AG08395 (cell line): ENCODE data around the gene CXCL6.

Experiments
- DNase-seq: peaks from one replicate; pipeline ENCODE4 v3.0.0; 2012; ENCODE audit warnings: mixed read lengths, low spot score

Gene CXCL6

GRCh38 chr4:73868206-73869129 lies 32.0 kb downstream of the CXCL6 start:
- peak; percentile 10 for DNase-seq

GRCh38 chr4:73869130-73870055 lies 32.9 kb downstream of the CXCL6 start, which contains the start of gene CXCL1:
TSS of gene CXCL1 (plus strand) at chr4:73869393. CDS start at chr4:73869471, 78 bp downstream.
- peak; percentile 31 for DNase-seq

GRCh38 chr4:73870260-73870659 lies 33.8 kb downstream of the CXCL6 start:
- no peak for DNase-seq

- DNase-seq = no peak
These were observed 34.3 kb downstream of the CXCL6 start for GRCh38 chr4:73870768-73871167.

- DNase-seq = no peak
These were observed 35.2 kb downstream of the CXCL6 start for GRCh38 chr4:73871511-73872310.

- DNase-seq = no peak
These were observed 36.0 kb downstream of the CXCL6 start for GRCh38 chr4:73872316-73873108.

- DNase-seq = no peak
These were observed 37.9 kb downstream of the CXCL6 start for GRCh38 chr4:73874386-73874785.

GRCh38 chr4:73875401-73875800 lies 38.9 kb downstream of the CXCL6 start:
- no peak for DNase-seq

GRCh38 chr4:73883306-73883705 lies 46.8 kb downstream of the CXCL6 start:
- peak; percentile 62 for DNase-seq

- no peak for DNase-seq
These were observed 49.2 kb downstream of the CXCL6 start for GRCh38 chr4:73885574-73886267.
